HG02870 (cell line): ENCODE measurements around the gene ZNF396.

Experiments used
- ATAC-seq: cut with Tn5 transposase; IDR thresholded peaks from one replicate; pipeline ENCODE4 v1.9.1; 2021; ENCODE audit warnings: mild to moderate bottlenecking, moderate library complexity; ENCODE audit not compliant: unreplicated experiment

Gene ZNF396

DNA sequence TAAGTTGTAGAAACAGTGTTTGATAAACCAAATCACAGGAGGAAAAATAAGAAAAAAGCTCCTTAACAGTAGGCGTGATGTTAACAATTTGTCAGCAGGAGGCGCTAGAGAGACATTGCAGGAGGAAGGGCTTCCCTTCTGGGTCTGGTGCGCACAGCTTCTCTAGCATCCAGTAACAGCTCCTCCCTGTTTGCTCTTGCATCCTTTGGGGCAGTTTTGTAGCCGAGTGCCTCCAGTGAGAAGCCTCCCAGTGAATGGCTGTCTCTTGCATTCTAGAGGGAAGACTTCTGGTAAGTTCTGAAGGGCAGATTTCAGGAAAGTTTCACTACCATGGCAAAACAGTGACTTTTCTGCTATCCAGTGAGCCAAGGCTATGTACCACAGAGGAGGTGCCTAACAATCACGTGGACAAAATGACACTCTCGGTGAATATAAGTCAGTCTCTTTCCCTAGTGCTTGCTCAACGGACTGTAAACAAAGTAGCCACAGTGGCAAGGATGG is 9.5 kb upstream of the ZNF396 start:
- ATAC-seq, result peak; percentile 85

GRCh38 chr18:35383136-35383535 is 6.0 kb upstream of the ZNF396 start:
- no peak for ATAC-seq

DNA sequence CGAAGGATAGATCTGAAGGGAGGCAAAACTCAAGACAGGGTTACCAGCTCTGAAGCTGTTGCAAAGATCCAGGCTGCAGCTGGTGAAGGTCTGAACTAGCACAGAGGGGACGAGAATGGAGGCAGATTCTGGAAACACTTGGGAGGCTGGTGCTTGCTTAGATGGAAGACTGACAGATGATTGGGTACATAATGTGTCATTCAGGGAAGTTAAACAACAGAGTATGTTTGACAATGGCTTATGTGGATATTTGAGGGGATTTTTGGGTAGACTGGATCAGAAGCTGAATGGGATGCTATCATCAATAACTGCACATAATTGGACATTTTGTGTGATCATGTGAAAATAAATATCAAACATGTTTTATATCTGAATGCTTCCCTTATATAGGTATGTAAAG is 2.3 kb upstream of the ZNF396 start:
- no peak for ATAC-seq

GRCh38 chr18:35378574-35378896 is 1.4 kb upstream of the ZNF396 start:
- no peak for ATAC-seq

GRCh38 chr18:35377875-35378573 is 887 bp upstream of the ZNF396 start:
- ATAC-seq, result no peak

GRCh38 chr18:35376393-35376741 is 770 bp downstream of the ZNF396 start:
- peak; percentile 54 for ATAC-seq

GRCh38 chr18:35374708-35375107 is 2.4 kb downstream of the ZNF396 start:
- ATAC-seq, result no peak

DNA sequence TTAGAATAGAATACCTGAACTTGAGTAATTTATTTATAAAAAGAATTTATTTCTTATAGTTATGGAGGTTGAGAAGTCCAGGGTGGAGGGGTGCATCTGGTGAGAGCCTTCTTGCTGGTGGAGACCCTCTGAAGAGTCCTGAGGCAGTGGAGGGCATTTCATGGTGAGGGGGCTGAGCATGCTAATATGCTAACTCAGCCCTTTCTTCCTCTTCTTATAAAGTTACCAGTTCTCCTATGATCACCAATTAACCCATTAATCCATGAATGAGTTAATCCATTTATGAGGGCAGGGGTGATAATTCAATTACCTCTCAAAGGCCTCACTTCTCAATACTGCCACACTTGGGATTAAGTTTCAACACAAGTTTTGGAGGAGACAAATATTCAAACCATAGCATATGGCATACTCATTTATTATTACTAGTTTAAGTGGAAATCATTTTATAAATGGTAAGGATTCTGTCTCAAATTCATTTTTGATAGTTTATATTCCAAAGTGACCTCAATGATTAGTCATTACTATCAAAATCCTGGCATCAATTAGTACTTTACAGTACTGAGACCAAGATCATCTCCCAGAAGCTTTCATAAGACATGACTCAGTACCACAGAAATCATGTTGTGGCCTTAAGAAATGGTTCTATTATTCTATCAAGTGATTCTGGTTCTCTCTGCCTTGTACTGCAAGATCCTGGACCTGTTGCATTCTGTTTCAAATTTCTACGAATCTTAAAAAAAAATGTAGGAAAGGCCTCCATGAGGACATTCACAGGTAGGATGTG is 5.5 kb downstream of the ZNF396 start:
- ATAC-seq, result no peak

- no peak for ATAC-seq
Observed at GRCh38 chr18:35369126-35369525, 8.0 kb downstream of the ZNF396 start.

DNA sequence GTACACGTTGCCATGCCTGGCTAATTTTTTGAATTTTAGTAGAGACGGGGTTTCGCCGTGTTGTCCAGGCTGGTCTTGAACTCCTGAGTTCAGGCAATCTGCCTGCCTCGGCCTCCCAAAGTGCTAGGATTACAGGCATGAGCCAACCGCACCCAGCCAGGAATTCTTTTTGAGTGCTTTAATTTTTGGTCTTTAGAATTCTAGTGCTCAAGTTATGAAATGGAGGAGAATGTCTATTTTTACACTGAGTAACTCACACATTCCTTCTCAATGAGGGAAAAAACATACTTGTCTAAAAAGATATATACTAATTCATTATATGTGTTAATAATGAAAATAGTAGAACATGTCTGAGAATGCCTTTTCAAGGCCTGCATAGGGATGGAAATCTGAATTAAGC is 8.5 kb downstream of the ZNF396 start:
- no peak for ATAC-seq

GRCh38 chr18:35362531-35362930 is 14.6 kb downstream of the ZNF396 start:
- no peak for ATAC-seq

DNA sequence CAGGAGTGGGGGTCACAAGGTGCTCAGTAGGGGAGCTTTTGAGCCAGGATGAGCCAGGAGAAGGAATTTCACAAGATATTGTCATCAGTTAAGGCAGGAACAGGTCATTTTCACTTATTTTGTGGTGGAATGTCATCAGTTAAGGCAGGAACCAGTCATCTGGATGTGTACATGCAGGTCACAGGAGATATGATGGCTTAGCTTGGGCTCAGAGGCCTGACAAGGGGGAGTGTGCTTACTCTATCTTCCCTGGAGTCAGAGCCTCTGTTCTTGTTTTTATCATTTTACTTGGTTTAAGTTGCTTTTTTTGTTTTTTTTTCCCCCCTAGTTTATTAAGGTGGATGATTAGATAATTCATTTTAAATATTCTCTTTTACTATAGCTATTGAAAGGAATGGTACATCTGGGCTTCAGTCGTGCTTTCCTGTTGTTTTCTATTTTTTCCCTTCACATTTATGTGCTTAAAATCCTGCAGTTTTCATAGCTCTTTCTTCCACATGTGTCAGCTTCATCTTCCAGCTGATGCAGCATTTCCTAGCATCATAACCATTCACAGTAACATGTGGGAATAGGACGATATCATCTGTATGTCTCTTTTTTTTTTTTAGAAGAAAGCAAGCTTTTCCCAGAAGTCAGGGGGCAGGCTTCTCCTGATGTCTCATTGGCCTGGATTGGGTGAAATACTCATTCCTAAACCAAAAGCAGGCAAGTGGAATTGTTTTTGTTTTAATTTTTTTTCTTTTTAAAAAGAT is 15.4 kb downstream of the ZNF396 start:
- ATAC-seq, result no peak

- ATAC-seq, result peak; percentile 100
Observed at GRCh38 chr18:35355140-35355618, 22.0 kb downstream of the ZNF396 start.

DNA sequence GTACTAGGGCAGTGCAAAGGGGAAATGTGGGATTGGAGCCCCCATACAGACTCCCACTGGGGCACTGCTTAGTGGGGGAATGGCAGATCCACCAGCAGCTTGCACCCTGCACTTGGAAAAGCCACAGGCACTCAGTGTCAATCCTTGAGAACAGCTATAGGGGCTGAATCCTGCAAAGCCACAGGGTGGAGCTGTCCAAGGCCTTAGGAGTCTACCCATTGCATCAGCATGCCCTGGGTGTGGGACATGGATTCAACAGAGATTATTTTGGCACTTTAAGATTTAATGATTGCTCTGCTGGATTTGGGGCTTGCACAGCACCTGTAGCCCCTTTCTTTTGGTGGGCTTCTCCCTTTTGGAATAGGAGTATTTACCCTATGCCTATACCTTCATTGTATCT is 24.4 kb downstream of the ZNF396 start:
- ATAC-seq, result no peak

DNA sequence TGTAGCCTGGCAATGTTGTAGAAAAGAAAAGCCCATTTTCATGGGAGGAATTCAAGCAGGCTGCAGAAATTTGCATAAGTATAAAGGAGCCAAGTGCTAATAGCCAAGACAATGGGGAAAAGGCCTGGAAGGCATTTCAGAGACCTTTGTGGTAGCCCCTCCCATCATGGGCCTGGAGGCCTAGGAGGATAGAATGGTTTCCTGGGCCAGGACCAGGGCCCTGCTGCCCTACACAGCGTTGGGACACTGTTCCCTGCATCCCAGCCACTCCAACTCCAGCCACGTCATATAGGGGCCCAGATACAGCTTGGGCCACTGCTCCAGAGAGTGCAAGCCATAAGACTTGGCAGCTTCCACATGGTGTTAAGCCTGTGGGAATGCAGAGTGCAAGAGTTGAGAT is 24.9 kb downstream of the ZNF396 start:
- no peak for ATAC-seq

GRCh38 chr18:35348001-35348400 is 29.1 kb downstream of the ZNF396 start:
- ATAC-seq, result no peak

GRCh38 chr18:35345950-35346349 is 31.2 kb downstream of the ZNF396 start:
- no peak for ATAC-seq

DNA sequence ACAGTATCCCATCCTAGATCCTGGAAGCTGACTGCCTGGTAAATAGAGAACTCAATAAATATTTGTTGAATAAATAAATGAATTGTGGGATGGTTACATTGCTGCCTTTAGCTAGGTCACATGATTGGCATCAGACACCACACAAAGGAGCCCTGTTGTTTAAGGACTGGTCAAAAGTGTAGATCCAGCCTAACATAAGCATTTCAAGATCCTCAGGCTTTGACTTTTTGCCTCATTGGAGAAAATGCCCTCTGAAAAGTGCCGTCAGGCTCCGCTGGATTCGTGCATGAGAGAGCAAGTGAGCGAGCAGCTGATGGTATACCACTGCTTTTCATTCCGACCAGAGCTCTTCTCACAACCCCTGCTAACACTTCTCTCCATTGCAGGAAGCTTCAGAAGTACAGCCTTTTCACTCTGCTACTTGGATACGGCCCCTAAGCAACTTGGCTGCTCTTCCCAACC is 31.6 kb downstream of the ZNF396 start:
- ATAC-seq, result peak; percentile 35

DNA sequence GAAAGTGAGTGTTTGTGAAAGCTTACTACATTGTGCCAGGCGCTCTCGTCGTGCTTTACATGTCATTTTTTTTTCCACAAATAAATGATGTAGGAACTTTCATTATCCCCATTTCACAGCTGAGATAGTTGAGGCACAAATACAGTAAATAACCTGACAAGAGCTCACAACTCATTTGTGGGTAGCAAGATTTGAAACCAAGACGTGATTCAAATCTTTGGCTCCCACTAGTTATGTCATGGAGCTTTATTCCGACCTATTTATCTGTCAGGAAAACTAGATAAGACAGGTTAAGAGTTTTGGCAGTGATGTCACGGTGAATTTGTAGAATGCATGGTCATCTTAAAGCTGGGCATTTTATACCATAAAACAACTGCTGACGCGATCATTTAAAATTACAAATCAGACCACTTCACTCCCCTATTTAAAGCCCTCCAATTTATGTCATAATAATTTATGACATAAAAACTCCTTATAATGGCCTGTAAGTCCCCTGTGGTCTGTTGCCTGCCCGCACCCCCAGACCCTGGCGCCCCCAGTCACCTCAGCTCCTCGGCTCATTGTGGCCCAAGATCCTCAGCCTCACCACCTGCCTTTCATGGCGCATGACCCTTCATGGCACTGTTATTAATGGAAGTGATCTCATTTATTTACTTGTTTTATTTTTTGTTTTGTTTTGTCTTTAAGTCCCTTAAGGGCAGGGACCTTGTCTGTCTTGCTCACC is 32.2 kb downstream of the ZNF396 start:
- ATAC-seq, result no peak

GRCh38 chr18:35343936-35344735 is 33.0 kb downstream of the ZNF396 start, which contains the start of gene ZNF24:
Gene ZNF24, minus strand, starts transcription at chr18:35344420. Its CDS starts 3,770 bp downstream, at chr18:35340650.
- ATAC-seq, result peak; percentile 85
